Measurements from ENCODE around the gene CLDN19. TPM values are rescaled to one million over a fixed set of nuclear protein-coding genes. Genes with fewer than 3 reads are reported as not detected.
A peak's percentile ranks its signal among the peaks of the same experiment; 100 is the strongest.

CLDN19 gene
- total RNA-seq, 1 donor from 2014 or later = not detected

DNA sequence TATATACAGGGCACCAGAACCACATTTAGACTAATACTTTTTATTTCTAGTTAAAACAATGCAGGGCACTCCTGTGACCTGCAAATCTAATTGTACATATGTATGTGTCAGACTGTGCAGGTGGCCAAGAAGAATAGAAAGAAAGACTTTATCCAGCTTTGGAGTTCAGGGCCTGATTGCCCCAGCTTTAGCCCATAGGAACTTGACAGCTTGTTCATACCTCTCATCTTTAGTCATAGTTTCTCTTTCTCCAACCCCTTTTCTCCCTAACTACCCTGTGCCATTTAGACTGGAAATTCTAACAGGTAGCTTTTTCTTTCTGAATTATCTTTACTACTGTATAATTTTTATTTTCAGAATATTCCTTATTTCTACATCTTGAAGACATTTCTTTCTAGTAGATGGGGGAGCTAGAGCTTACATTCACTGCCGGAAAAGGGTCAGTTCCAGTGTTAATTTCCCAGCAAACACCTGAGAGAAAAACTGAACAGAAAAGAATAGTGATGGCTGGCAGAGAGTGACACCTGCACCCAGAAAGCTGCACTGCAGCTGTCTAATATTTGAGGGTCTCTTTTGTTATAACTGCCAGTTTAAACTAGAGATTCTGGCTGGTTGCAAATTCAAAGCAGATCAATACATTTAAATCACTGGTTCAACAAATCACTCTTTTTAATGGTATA, 49.4 kb downstream of the CLDN19 start:
- no peak overlapping the region for H3K27ac Mint-ChIP-seq (ENCODE audit: unreplicated experiment)
- peaks cover 7% of the 10 kb centered on the region for H3K36me3 Mint-ChIP-seq (ENCODE audit: low read depth)
- TF ChIP-seq, protein P1, sequence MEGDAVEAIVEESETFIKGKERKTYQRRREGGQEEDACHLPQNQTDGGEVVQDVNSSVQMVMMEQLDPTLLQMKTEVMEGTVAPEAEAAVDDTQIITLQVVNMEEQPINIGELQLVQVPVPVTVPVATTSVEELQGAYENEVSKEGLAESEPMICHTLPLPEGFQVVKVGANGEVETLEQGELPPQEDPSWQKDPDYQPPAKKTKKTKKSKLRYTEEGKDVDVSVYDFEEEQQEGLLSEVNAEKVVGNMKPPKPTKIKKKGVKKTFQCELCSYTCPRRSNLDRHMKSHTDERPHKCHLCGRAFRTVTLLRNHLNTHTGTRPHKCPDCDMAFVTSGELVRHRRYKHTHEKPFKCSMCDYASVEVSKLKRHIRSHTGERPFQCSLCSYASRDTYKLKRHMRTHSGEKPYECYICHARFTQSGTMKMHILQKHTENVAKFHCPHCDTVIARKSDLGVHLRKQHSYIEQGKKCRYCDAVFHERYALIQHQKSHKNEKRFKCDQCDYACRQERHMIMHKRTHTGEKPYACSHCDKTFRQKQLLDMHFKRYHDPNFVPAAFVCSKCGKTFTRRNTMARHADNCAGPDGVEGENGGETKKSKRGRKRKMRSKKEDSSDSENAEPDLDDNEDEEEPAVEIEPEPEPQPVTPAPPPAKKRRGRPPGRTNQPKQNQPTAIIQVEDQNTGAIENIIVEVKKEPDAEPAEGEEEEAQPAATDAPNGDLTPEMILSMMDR (IDR thresholded peaks at IDR 0.05) = peak; percentile 30
- H3K9me3 Mint-ChIP-seq (ENCODE audit: low read depth) = no peaks in the 10 kb centered on the region
- H3K27me3 Mint-ChIP-seq (ENCODE audit: low read depth) = no peaks in the 10 kb centered on the region
- H3K4me1 Mint-ChIP-seq (ENCODE audit: low read depth) = peaks cover 73% of the 10 kb centered on the region
- DNase-seq (ENCODE audit: low spot score) = no peak
- H3K4me3 Mint-ChIP-seq (ENCODE audit: unreplicated experiment) = no peak overlapping the region

DNA sequence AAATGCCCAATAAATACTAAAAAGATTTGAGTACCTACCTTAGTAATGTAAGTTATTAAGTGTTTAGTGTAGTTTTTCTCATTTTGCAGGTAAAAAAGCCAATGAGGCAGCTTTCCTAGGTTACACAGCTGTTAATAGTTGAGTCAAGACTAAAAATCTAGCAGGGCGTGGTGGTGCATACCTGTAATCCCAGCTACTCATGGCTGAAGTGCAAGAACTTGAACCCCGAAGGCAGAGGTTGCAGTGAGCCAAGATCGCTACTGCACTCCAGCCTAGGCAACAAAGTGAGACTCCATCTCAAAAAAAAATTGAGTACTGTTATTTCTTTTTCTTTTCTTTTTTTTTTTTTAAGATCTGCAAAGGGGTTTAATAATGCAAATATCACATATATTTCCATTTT, 50.1 kb downstream of the CLDN19 start:
- H3K27ac Mint-ChIP-seq (ENCODE audit: unreplicated experiment) = no peak overlapping the region
- H3K4me3 Mint-ChIP-seq (ENCODE audit: unreplicated experiment) = no peak overlapping the region
- H3K4me1 Mint-ChIP-seq (ENCODE audit: low read depth) = peaks cover 80% of the 10 kb centered on the region
- H3K9me3 Mint-ChIP-seq (ENCODE audit: low read depth) = no peaks in the 10 kb centered on the region
- peaks cover 5% of the 10 kb centered on the region for H3K36me3 Mint-ChIP-seq (ENCODE audit: low read depth)
- no peaks in the 10 kb centered on the region for H3K27me3 Mint-ChIP-seq (ENCODE audit: low read depth)
- TF ChIP-seq, protein P1 (IDR thresholded peaks at IDR 0.05) = no peak
- no peak for DNase-seq (ENCODE audit: low spot score)

DNA sequence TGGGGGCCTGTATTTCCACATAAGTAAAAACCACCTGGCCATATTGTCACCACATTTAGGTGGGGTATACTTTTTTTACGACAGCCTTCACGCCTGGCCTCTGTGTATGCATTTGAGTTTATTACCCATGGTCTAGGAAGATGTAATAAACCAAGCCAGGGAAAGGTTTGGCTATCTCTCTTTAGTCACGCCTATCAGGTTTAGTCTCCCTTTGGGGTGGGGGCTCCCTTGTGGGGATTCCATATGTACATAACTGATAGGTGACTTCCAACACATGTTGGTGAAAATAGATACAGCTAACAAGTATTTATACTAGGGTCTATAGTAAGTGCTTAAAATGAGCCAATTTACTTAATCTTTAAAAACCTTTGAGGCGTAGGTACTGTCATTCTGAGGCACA, 53.6 kb downstream of the CLDN19 start:
- Mint-ChIP-seq H3K27me3 (ENCODE audit: low read depth) (no peaks in the 10 kb centered on the region), H3K9me3 (ENCODE audit: low read depth) (no peaks in the 10 kb centered on the region), H3K36me3 (ENCODE audit: low read depth) (peaks cover 8% of the 10 kb centered on the region), H3K27ac (ENCODE audit: unreplicated experiment) (no peak overlapping the region), H3K4me1 (ENCODE audit: low read depth) (peaks cover 75% of the 10 kb centered on the region), H3K4me3 (ENCODE audit: unreplicated experiment) (no peak overlapping the region)
- DNase-seq (ENCODE audit: low spot score) = no peak
- TF ChIP-seq, protein P1 (IDR thresholded peaks at IDR 0.05) = no peak

DNA sequence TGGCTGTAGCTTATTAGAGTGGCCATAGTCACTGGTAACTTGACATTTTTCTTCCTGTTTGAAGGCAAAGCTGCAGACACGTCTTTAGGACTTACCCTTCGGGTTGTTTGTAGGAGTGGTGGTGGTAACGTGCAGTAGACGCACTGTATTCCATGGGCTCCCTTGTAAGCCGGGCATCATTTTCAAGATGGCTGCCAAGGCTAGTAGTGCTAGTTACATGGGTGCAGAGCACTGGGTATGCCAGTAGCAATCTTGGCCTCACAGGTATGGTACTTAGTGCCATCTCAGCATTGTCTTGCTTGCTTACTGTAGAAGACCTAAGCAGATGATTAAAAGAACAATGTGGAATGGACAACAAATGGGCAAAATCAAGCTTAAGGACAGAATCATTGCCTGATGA, 55.9 kb downstream of the CLDN19 start:
- H3K36me3 Mint-ChIP-seq (ENCODE audit: low read depth) = peaks cover 8% of the 10 kb centered on the region
- no peaks in the 10 kb centered on the region for H3K27me3 Mint-ChIP-seq (ENCODE audit: low read depth)
- peak overlapping the region; percentile 83 for H3K4me3 Mint-ChIP-seq (ENCODE audit: unreplicated experiment)
- H3K27ac Mint-ChIP-seq (ENCODE audit: unreplicated experiment) = peak overlapping the region; percentile 90
- H3K4me1 Mint-ChIP-seq (ENCODE audit: low read depth) = peaks cover 70% of the 10 kb centered on the region
- DNase-seq (ENCODE audit: low spot score) = no peak
- TF ChIP-seq, protein P1 (IDR thresholded peaks at IDR 0.05) = no peak
- H3K9me3 Mint-ChIP-seq (ENCODE audit: low read depth) = no peaks in the 10 kb centered on the region

Other genes starting within 250 kb of the CLDN19 start
- 22.6 to 35.3 TPM (median 24.3 TPM) in 3 replicates for gene PPIH, start 81.8 kb downstream of the CLDN19 start, total RNA-seq
- 582 to 659 TPM (median 593 TPM) in 3 replicates for gene YBX1, start 57.8 kb downstream of the CLDN19 start, total RNA-seq
- gene P3H1, start 26.8 kb upstream of the CLDN19 start, total RNA-seq = 256 to 288 TPM (median 278 TPM) in 3 replicates
- 6.7 to 6.9 TPM (median 6.7 TPM) in 3 replicates for gene C1orf50, start 27.0 kb upstream of the CLDN19 start, total RNA-seq
- 0.20 to 0.70 TPM (median 0.23 TPM) in 3 replicates for gene TMEM269, start 44.8 kb upstream of the CLDN19 start, total RNA-seq
- 13.1 to 15.7 TPM (median 13.7 TPM) in 3 replicates for gene ERMAP, start 76.9 kb upstream of the CLDN19 start, total RNA-seq
- gene SVBP, start 77.2 kb upstream of the CLDN19 start, total RNA-seq = 17.4 to 24.0 TPM (median 21.0 TPM) in 3 replicates
- gene ZNF691, start 106.4 kb upstream of the CLDN19 start, total RNA-seq = 5.5 to 7.6 TPM (median 7.4 TPM) in 3 replicates
- 141 to 192 TPM (median 190 TPM) in 3 replicates for gene SLC2A1, start 218.6 kb upstream of the CLDN19 start, total RNA-seq

All from chondrocyte (in vitro differentiated cells).